Subcutaneous abdominal adipose tissue (tissue), 5 donors: Measurements from ENCODE around the gene CBX5.

Source experiments
- H3K27ac ChIP-seq: one replicate; pipeline ENCODE4 v1.7.0; 2013; ENCODE audit warnings: low read depth, mild to moderate bottlenecking, inconsistent platforms, low read length, moderate library complexity
- H3K27me3 ChIP-seq, 5 donors: one replicate each; pipeline ENCODE4 v1.7.0; 2013; ENCODE audit warnings: low read length in 5 of 5, inconsistent platforms in 1 of 5; ENCODE audit not compliant: control insufficient read depth in 5 of 5, insufficient read depth in 4 of 5
- H3K36me3 ChIP-seq, 5 donors: one replicate each; pipeline ENCODE4 v1.7.0; 2013; ENCODE audit warnings: low read length in 5 of 5; ENCODE audit not compliant: control insufficient read depth in 5 of 5, insufficient read depth in 5 of 5
- H3K4me1 ChIP-seq, 5 donors: one replicate each; pipeline ENCODE4 v1.7.0; 2013; ENCODE audit warnings: low read length in 5 of 5, mild to moderate bottlenecking in 3 of 5, moderate library complexity in 1 of 5; ENCODE audit not compliant: control insufficient read depth in 5 of 5, insufficient read depth in 5 of 5
- H3K4me3 ChIP-seq, 5 donors: one replicate each; pipeline ENCODE4 v1.7.0; 2013; ENCODE audit warnings: low read length in 5 of 5, low read depth in 1 of 5
- H3K9ac ChIP-seq, 5 donors: one replicate each; pipeline ENCODE4 v1.7.0; 2013; ENCODE audit warnings: low read length in 5 of 5, mild to moderate bottlenecking in 4 of 5, moderate library complexity in 3 of 5
- H3K9me3 ChIP-seq, 5 donors: one replicate each; pipeline ENCODE4 v1.7.0; 2013; ENCODE audit warnings: low read length in 5 of 5; ENCODE audit not compliant: control insufficient read depth in 5 of 5
- donor health status: healthy.
- donor health status: healthy.
- donor health status: healthy.
- donor health status: healthy.
- donor health status: healthy.

Gene CBX5

GRCh38 chr12:54304187-54304810, 24.4 kb upstream of the CBX5 start:
- H3K27me3 ChIP-seq = peaks cover 5 to 16% (median 13%) of the 10 kb centered on the region in 5 donors
- H3K9me3 ChIP-seq = no peaks in the 10 kb centered on the region
- H3K4me1 ChIP-seq = peaks cover 0 to 23% (median 19%) of the 10 kb centered on the region in 5 donors
- H3K36me3 ChIP-seq = no peaks in the 10 kb centered on the region
- peak overlapping the region in 1 of 5 donors; percentile 26 for H3K4me3 ChIP-seq
- peak overlapping the region in 1 of 5 donors; percentile 47 for H3K9ac ChIP-seq
- H3K27ac ChIP-seq = no peak overlapping the region

- Histone ChIP-seq H3K36me3 (no peaks in the 10 kb centered on the region), H3K9ac (no peak overlapping the region), H3K4me3 (no peak overlapping the region), H3K4me1 (peaks cover 0 to 23% (median 19%) of the 10 kb centered on the region in 5 donors), H3K27me3 (peaks cover 9 to 22% (median 15%) of the 10 kb centered on the region in 5 donors), H3K27ac (no peak overlapping the region), H3K9me3 (no peaks in the 10 kb centered on the region)
These were observed 23.7 kb upstream of the CBX5 start for GRCh38 chr12:54303640-54304039.

- Histone ChIP-seq H3K9me3 (no peaks in the 10 kb centered on the region), H3K27ac (no peak overlapping the region), H3K36me3 (no peaks in the 10 kb centered on the region), H3K4me1 (peaks cover 0 to 23% (median 15%) of the 10 kb centered on the region in 5 donors), H3K9ac (no peak overlapping the region), H3K4me3 (no peak overlapping the region), H3K27me3 (peaks cover 9 to 24% (median 17%) of the 10 kb centered on the region in 5 donors)
These were observed 21.6 kb upstream of the CBX5 start for GRCh38 chr12:54301428-54302048.

GRCh38 chr12:54300732-54301427, 21.0 kb upstream of the CBX5 start, which contains the start of gene NFE2:
NFE2 (minus strand) TSS chr12:54301015; CDS start chr12:54295248, 5,767 bp downstream.
- Histone ChIP-seq H3K4me3 (peak within 1 kb of the TSS in 3 of 5 donors; percentile 17 to 42 (median 23)), H3K9ac (peak within 1 kb of the TSS in 1 of 5 donors; percentile 11), H3K27me3 (peaks cover 9 to 24% (median 17%) of the 10 kb centered on the region in 5 donors), H3K27ac (no peak within 1 kb of the TSS), H3K4me1 (peaks cover 0 to 23% (median 15%) of the 10 kb centered on the region in 5 donors), H3K9me3 (no peaks in the 10 kb centered on the region), H3K36me3 (no peaks in the 10 kb centered on the region)

- Histone ChIP-seq H3K4me1 (peaks cover 0 to 23% (median 15%) of the 10 kb centered on the region in 5 donors), H3K9me3 (no peaks in the 10 kb centered on the region), H3K9ac (no peak overlapping the region), H3K27me3 (peaks cover 9 to 24% (median 17%) of the 10 kb centered on the region in 5 donors), H3K4me3 (peak overlapping the region in 3 of 5 donors; percentile 17 to 42 (median 23)), H3K36me3 (no peaks in the 10 kb centered on the region), H3K27ac (no peak overlapping the region)
These were observed 20.4 kb upstream of the CBX5 start for GRCh38 chr12:54300225-54300731.

- peak overlapping the region in 1 of 5 donors; percentile 1 for H3K4me3 ChIP-seq
- H3K9me3 ChIP-seq = no peaks in the 10 kb centered on the region
- peaks cover 0 to 23% (median 15%) of the 10 kb centered on the region in 5 donors for H3K4me1 ChIP-seq
- H3K27me3 ChIP-seq = peaks cover 9 to 24% (median 17%) of the 10 kb centered on the region in 5 donors
- H3K27ac ChIP-seq = no peak overlapping the region
- H3K36me3 ChIP-seq = no peaks in the 10 kb centered on the region
- H3K9ac ChIP-seq = no peak overlapping the region
These were observed 19.7 kb upstream of the CBX5 start for GRCh38 chr12:54299515-54300224.

- Histone ChIP-seq H3K27me3 (peaks cover 9 to 24% (median 17%) of the 10 kb centered on the region in 5 donors), H3K4me1 (peaks cover 2 to 16% (median 8%) of the 10 kb centered on the region in 5 donors), H3K4me3 (no peak overlapping the region), H3K9ac (no peak overlapping the region), H3K36me3 (no peaks in the 10 kb centered on the region), H3K9me3 (no peaks in the 10 kb centered on the region), H3K27ac (no peak overlapping the region)
These were observed 19.0 kb upstream of the CBX5 start for GRCh38 chr12:54298904-54299303.

GRCh38 chr12:54296393-54297099, 16.6 kb upstream of the CBX5 start:
- Histone ChIP-seq H3K9ac (no peak overlapping the region), H3K27me3 (peaks cover 9 to 24% (median 17%) of the 10 kb centered on the region in 5 donors), H3K36me3 (no peaks in the 10 kb centered on the region), H3K9me3 (no peaks in the 10 kb centered on the region), H3K27ac (no peak overlapping the region), H3K4me1 (peaks cover 2 to 13% (median 7%) of the 10 kb centered on the region in 5 donors), H3K4me3 (no peak overlapping the region)

GRCh38 chr12:54294953-54295566, 15.1 kb upstream of the CBX5 start:
- Histone ChIP-seq H3K27ac (no peak overlapping the region), H3K4me3 (no peak overlapping the region), H3K4me1 (peaks cover 0 to 2% (median 0%) of the 10 kb centered on the region in 5 donors)

More at GRCh38 chr12:54294953-54295566, 15.1 kb upstream of the CBX5 start:
- peaks cover 6 to 11% (median 7%) of the 10 kb centered on the region in 5 donors for H3K27me3 ChIP-seq
- H3K9ac ChIP-seq = no peak overlapping the region
- H3K9me3 ChIP-seq = no peaks in the 10 kb centered on the region
- H3K36me3 ChIP-seq = no peaks in the 10 kb centered on the region
